CD14-positive monocyte (primary cell): ENCODE data around the gene TUBE1. TPM values are rescaled to one million over a fixed set of nuclear protein-coding genes. Genes with fewer than 3 reads are reported as not detected.

ENCODE experiments used
- DNase-seq, 3 donors: peaks; one replicate each; pipeline ENCODE4 v3.0.0-alpha.2; 2011 to 2022
- H2AFZ ChIP-seq: 2 replicates; pipeline ENCODE4 v1.6.0; 2012; ENCODE audit warnings: mild to moderate bottlenecking, low read depth, low read length, inconsistent platforms; ENCODE audit not compliant: insufficient read depth, poor library complexity, severe bottlenecking
- H3K27ac ChIP-seq, 2 donors: 1 replicate in 1 of 2; 2 replicates in 1 of 2; pipeline ENCODE4 v1.5.1; 2012 to 2013; ENCODE audit warnings: low read length in 2 of 2, control low read depth in 1 of 2, inconsistent platforms in 1 of 2, low read depth in 1 of 2, mild to moderate bottlenecking in 1 of 2
- H3K27me3 ChIP-seq, 2 donors: one replicate each; pipeline versions ENCODE4 v1.6.0 to v1.6.1; 2011 to 2013; ENCODE audit warnings: low read length in 2 of 2; ENCODE audit not compliant: control insufficient read depth in 2 of 2, insufficient read depth in 2 of 2
- H3K36me3 ChIP-seq, 2 donors: replicated peaks in 1 of 2; 1 replicate in 1 of 2; 2 replicates in 1 of 2; pipeline versions ENCODE4 v1.5.1 to v1.6.1; 2012 to 2013; ENCODE audit warnings: low read length in 2 of 2, control low read depth in 1 of 2, inconsistent platforms in 1 of 2, mild to moderate bottlenecking in 1 of 2; ENCODE audit not compliant: insufficient read depth in 2 of 2, control insufficient read depth in 1 of 2
- H3K4me1 ChIP-seq, 2 donors: 1 replicate in 1 of 2; 2 replicates in 1 of 2; pipeline versions ENCODE4 v1.5.1 to v1.6.1; 2012 to 2013; ENCODE audit warnings: low read length in 2 of 2, control low read depth in 1 of 2, inconsistent platforms in 1 of 2, mild to moderate bottlenecking in 1 of 2, moderate library complexity in 1 of 2; ENCODE audit not compliant: insufficient read depth in 2 of 2, control insufficient read depth in 1 of 2
- H3K4me2 ChIP-seq: replicated peaks from 2 replicates; pipeline ENCODE3; 2012; ENCODE audit warnings: low read length, moderate library complexity, mild to moderate bottlenecking; ENCODE audit not compliant: poor library complexity, severe bottlenecking; ENCODE audit errors: extremely low read depth
- H3K4me3 ChIP-seq, 3 experiments: fragments of 200-600 bp in 1 of 3; sonication (generic) in 1 of 3; replicated peaks in 1 of 3; 1 replicate in 2 of 3; 2 replicates in 1 of 3; pipeline ENCODE4 v1.5.1; 2011 to 2013; ENCODE audit warnings: low read length in 3 of 3, mild to moderate bottlenecking in 3 of 3, control low read depth in 2 of 3, low read depth in 2 of 3, inconsistent platforms in 1 of 3, moderate library complexity in 1 of 3
- H3K79me2 ChIP-seq: 2 replicates; pipeline ENCODE4 v1.6.0; 2012; ENCODE audit warnings: mild to moderate bottlenecking, control low read depth, inconsistent platforms, low read length, moderate library complexity; ENCODE audit not compliant: insufficient read depth
- H3K9ac ChIP-seq: 2 replicates; pipeline ENCODE4 v1.6.0; 2017; ENCODE audit warnings: low read length, mild to moderate bottlenecking; ENCODE audit not compliant: insufficient read depth, poor library complexity, severe bottlenecking
- H3K9me3 ChIP-seq, 2 donors: replicated peaks in 1 of 2; 1 replicate in 1 of 2; 2 replicates in 1 of 2; pipeline versions ENCODE4 v1.5.1 to v1.6.1; 2012 to 2013; ENCODE audit warnings: low read length in 2 of 2, control low read depth in 1 of 2; ENCODE audit not compliant: control insufficient read depth in 1 of 2, insufficient read depth in 1 of 2
- H4K20me1 ChIP-seq: 2 replicates; pipeline ENCODE4 v1.6.0; 2012; ENCODE audit warnings: mild to moderate bottlenecking, low read length, control low read depth, moderate library complexity; ENCODE audit not compliant: insufficient read depth
- H3K27ac Mint-ChIP-seq, 7 donors: one replicate each; pipeline ENCODE4 v1.8.0; 2020; ENCODE audit warnings: mild to moderate bottlenecking in 7 of 7, mixed read lengths in 7 of 7, moderate library complexity in 6 of 7, inconsistent platforms in 2 of 7
- H3K27me3 Mint-ChIP-seq, 3 donors: one replicate each; pipeline ENCODE4 v1.8.0; 2021 to 2022; ENCODE audit warnings: low read depth in 3 of 3, mild to moderate bottlenecking in 3 of 3, mixed read lengths in 3 of 3, moderate library complexity in 3 of 3, inconsistent platforms in 1 of 3
- H3K36me3 Mint-ChIP-seq, 2 donors: one replicate each; pipeline ENCODE4 v1.8.0; 2020; ENCODE audit warnings: mixed read lengths in 2 of 2, inconsistent platforms in 1 of 2, mild to moderate bottlenecking in 1 of 2
- H3K4me1 Mint-ChIP-seq: one replicate; pipeline ENCODE4 v1.8.0; 2020; ENCODE audit warnings: mild to moderate bottlenecking, mixed read lengths
- H3K4me3 Mint-ChIP-seq, 2 donors: one replicate each; pipeline ENCODE4 v1.8.0; 2020; ENCODE audit warnings: mild to moderate bottlenecking in 2 of 2, mixed read lengths in 2 of 2, moderate library complexity in 1 of 2
- H3K9me3 Mint-ChIP-seq, 7 donors: one replicate each; pipeline ENCODE4 v1.8.0; 2020 to 2022; ENCODE audit warnings: mixed read lengths in 7 of 7, mild to moderate bottlenecking in 6 of 7, moderate library complexity in 6 of 7, inconsistent platforms in 2 of 7
- WGBS: methylation state at CpG from one replicate; pipeline ENCODE4 v1.1.5; 2013; ENCODE audit warnings: missing lambda C conversion rate; ENCODE audit not compliant: insufficient coverage; 5-methylcytosine and 5-hydroxymethylcytosine counted together
- intact Hi-C, 2 donors: fragments of 100-400 bp; cut with micrococcal nuclease; formaldehyde crosslinking; loops; one replicate each; pipeline versions ENCODE4 v1.15.0 to v1.15.1; 2023
- polyA plus RNA-seq, 3 donors: library from polyadenylated mRNA; depleted of rRNA in 1 of 3; unstranded in 2 of 3; stranded (reverse) in 1 of 3; fragments of 300-500 nt in 2 of 3; fragments of >200 nt in 1 of 3; fragmentation: Illumina TruSeq in 2 of 3; gene quantifications; 1 replicate in 2 of 3; 2 replicates in 1 of 3; pipeline ENCODE4 v1.2.3, GENCODE V29; 2012 to 2021
- TF ChIP-seq, protein P1 (sequence below): fragments of 200-600 bp; IDR thresholded peaks from one replicate; pipeline ENCODE4 v1.8.0; 2022; ENCODE audit warnings: antibody characterized with exemption, mild to moderate bottlenecking

TUBE1 gene
- polyA plus RNA-seq, 3 donors = 2.1 to 4.6 (median 2.7) TPM

DNA sequence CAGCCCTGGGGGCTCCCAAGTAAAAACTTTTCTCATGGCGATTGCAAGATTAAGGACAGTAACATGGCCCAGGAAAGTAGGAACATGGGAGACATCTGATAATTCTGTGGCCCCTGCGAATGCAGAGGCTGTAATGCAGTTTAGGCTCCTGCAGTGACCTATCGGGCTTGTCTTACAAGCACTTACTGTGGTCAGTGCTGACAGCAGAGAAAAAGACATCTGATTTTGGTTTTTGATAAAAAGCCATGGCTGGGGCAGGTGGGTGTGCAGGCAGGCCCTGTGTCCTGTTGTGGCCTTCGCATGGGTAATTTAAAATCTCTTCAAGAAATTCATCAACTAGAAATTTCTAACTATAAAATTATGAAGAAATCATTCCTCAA, 52.7 kb downstream of the TUBE1 start:
- H3K4me3 ChIP-seq = no peak overlapping the region
- H3K9ac ChIP-seq = no peak overlapping the region
- H3K4me2 ChIP-seq = no peak overlapping the region
- H3K4me1 ChIP-seq = peaks cover 0 to 4% of the 10 kb centered on the region in 2 donors
- intact Hi-C loops = no loop called here
- 100% methylated on average over 3 of the region's 4 CpGs for WGBS
- Mint-ChIP-seq H3K27me3 (peaks cover 0 to 2% (median 2%) of the 10 kb centered on the region in 3 donors), H3K27ac (peak overlapping the region in 1 of 7 donors; percentile 21), H3K4me1 (peaks cover 7% of the 10 kb centered on the region), H3K36me3 (no peaks in the 10 kb centered on the region), H3K4me3 (no peak overlapping the region), H3K9me3 (no peaks in the 10 kb centered on the region)
- H3K9me3 ChIP-seq = no peaks in the 10 kb centered on the region
- no peak for DNase-seq
- TF ChIP-seq, protein P1, sequence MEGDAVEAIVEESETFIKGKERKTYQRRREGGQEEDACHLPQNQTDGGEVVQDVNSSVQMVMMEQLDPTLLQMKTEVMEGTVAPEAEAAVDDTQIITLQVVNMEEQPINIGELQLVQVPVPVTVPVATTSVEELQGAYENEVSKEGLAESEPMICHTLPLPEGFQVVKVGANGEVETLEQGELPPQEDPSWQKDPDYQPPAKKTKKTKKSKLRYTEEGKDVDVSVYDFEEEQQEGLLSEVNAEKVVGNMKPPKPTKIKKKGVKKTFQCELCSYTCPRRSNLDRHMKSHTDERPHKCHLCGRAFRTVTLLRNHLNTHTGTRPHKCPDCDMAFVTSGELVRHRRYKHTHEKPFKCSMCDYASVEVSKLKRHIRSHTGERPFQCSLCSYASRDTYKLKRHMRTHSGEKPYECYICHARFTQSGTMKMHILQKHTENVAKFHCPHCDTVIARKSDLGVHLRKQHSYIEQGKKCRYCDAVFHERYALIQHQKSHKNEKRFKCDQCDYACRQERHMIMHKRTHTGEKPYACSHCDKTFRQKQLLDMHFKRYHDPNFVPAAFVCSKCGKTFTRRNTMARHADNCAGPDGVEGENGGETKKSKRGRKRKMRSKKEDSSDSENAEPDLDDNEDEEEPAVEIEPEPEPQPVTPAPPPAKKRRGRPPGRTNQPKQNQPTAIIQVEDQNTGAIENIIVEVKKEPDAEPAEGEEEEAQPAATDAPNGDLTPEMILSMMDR = no peak
- H3K36me3 ChIP-seq = no peaks in the 10 kb centered on the region
- no peaks in the 10 kb centered on the region for H3K79me2 ChIP-seq
- no peaks in the 10 kb centered on the region for H3K27me3 ChIP-seq
- no peak overlapping the region for H3K27ac ChIP-seq
- H2AFZ ChIP-seq = no peak overlapping the region
- no peaks in the 10 kb centered on the region for H4K20me1 ChIP-seq

DNA sequence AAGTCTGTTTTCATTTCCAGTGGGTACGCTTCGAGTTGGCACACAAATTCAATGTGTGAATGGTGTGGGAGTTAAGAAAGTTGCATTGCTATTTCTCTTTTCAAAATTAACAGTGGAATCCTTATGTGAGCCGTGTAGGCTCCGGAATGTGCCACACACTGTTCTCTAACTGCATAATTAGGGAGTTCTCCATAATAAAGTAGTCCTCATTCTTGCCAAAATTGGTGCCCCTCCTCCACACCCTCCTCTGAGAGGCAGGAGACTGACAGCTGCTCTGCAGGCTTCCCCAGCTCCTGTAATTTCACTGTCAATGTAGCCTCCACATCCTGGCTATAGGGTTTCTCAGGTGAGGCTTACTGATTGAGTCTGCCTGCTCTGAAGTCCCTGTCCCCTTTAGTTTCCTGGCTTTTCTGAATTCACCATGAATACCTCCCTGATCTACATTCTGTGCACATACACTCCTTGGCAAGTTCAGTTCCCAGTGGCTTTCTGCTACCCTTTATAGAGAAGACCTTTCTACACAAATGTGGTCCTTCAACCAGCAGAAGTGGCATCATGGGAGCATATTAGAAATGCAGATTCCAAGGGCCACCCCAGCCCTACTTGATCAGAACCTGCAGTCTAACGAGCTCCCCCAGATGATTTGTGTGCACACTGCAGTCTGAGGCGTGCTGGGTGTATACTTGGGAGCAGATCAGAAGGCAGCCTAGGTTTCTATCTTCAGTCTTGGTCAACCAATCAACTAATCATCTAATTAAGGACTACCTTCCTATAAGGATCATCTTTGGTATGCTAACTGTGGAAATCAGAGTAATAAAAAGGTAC, 53.3 kb downstream of the TUBE1 start:
- TF ChIP-seq, protein P1 = no peak
- Mint-ChIP-seq H3K9me3 (no peaks in the 10 kb centered on the region), H3K27me3 (peaks cover 0 to 2% (median 2%) of the 10 kb centered on the region in 3 donors), H3K36me3 (no peaks in the 10 kb centered on the region), H3K4me1 (peaks cover 7% of the 10 kb centered on the region), H3K27ac (peak overlapping the region in 1 of 7 donors; percentile 21), H3K4me3 (no peak overlapping the region)
- Histone ChIP-seq H3K9ac (no peak overlapping the region), H3K27ac (no peak overlapping the region), H3K4me3 (no peak overlapping the region), H3K79me2 (no peaks in the 10 kb centered on the region), H3K4me1 (peaks cover 0 to 4% of the 10 kb centered on the region in 2 donors), H4K20me1 (no peaks in the 10 kb centered on the region), H3K36me3 (no peaks in the 10 kb centered on the region), H2AFZ (no peak overlapping the region), H3K9me3 (no peaks in the 10 kb centered on the region), H3K27me3 (no peaks in the 10 kb centered on the region), H3K4me2 (no peak overlapping the region)
- intact Hi-C loops = no loop called here
- no peak for DNase-seq
- no CpG with 5 or more reads among the region's 6 CpGs for WGBS
